Naive B cell (primary cell): ENCODE measurements around the gene CHCHD1. TPM values are rescaled to one million over a fixed set of nuclear protein-coding genes. Genes with fewer than 3 reads are reported as not detected.
"Not testable (repeated sequence)": the region's sequence is repeated elsewhere in the genome, so short reads cannot be mapped to it uniquely, and the experiment has no call there.

ENCODE experiments used
- ATAC-seq, 2 donors: fragments of 150-1000 bp; cut with Tn5 transposase; 2 replicates each; pipeline ENCODE4 v1.10.0; 2021; ENCODE audit warnings: low read depth in 2 of 2, mild to moderate bottlenecking in 2 of 2, moderate library complexity in 2 of 2
- DNase-seq: peaks from one replicate; pipeline ENCODE4 v3.0.0; 2022
- H3K27ac Mint-ChIP-seq, 6 donors: one replicate each; pipeline ENCODE4 v1.8.0; 2020 to 2022; ENCODE audit warnings: mild to moderate bottlenecking in 6 of 6, mixed read lengths in 6 of 6, moderate library complexity in 5 of 6, inconsistent platforms in 2 of 6
- H3K27me3 Mint-ChIP-seq, 3 donors: one replicate each; pipeline ENCODE4 v1.8.0; 2021 to 2022; ENCODE audit warnings: mixed read lengths in 3 of 3, mild to moderate bottlenecking in 1 of 3
- H3K36me3 Mint-ChIP-seq, 2 donors: one replicate each; pipeline ENCODE4 v1.8.0; 2020 to 2022; ENCODE audit warnings: mixed read lengths in 2 of 2, inconsistent platforms in 1 of 2, mild to moderate bottlenecking in 1 of 2
- H3K4me1 Mint-ChIP-seq, 3 donors: one replicate each; pipeline ENCODE4 v1.8.0; 2020 to 2022; ENCODE audit warnings: mixed read lengths in 3 of 3, inconsistent platforms in 1 of 3, mild to moderate bottlenecking in 1 of 3, moderate library complexity in 1 of 3
- H3K4me3 Mint-ChIP-seq, 8 donors: one replicate each; pipeline ENCODE4 v1.8.0; 2020 to 2022; ENCODE audit warnings: mild to moderate bottlenecking in 8 of 8, mixed read lengths in 8 of 8, moderate library complexity in 8 of 8, inconsistent platforms in 2 of 8
- H3K9me3 Mint-ChIP-seq, 7 donors: one replicate each; pipeline ENCODE4 v1.8.0; 2020 to 2022; ENCODE audit warnings: mixed read lengths in 7 of 7, mild to moderate bottlenecking in 5 of 7, inconsistent platforms in 2 of 7, moderate library complexity in 1 of 7
- polyA plus RNA-seq, 6 donors: library from polyadenylated mRNA; unstranded; fragments of 300-500 nt; fragmentation: Illumina TruSeq; gene quantifications; one replicate each; pipeline ENCODE4 v1.2.3, GENCODE V29; 2021; ENCODE audit warnings: low read depth in 6 of 6

The CHCHD1 gene
- polyA plus RNA-seq, 6 donors from 2014 or later: 17.6 to 54.5 (median 39.6) TPM

- Mint-ChIP-seq H3K27ac (peak overlapping the region; percentile 14 to 96 (median 92)), H3K4me3 (peak overlapping the region; percentile 90 to 99 (median 94)), H3K27me3 (no peaks in the 10 kb centered on the region), H3K9me3 (no peaks in the 10 kb centered on the region), H3K4me1 (peaks cover 38 to 62% (median 52%) of the 10 kb centered on the region in 3 donors), H3K36me3 (peaks cover 0 to 5% of the 10 kb centered on the region in 2 donors)
- DNase-seq (no peak), ATAC-seq (no peak)
These were observed 8.5 kb upstream of the CHCHD1 start for GRCh38 chr10:73773152-73773879.

GRCh38 chr10:73774637-73775036 is 7.2 kb upstream of the CHCHD1 start:
- ATAC-seq (no peak), DNase-seq (no peak)
- no peaks in the 10 kb centered on the region for H3K27me3 Mint-ChIP-seq
- H3K4me1 Mint-ChIP-seq: peaks cover 30 to 48% (median 43%) of the 10 kb centered on the region in 3 donors
- peak overlapping the region; percentile 20 to 99 (median 92) for H3K4me3 Mint-ChIP-seq
- peak overlapping the region in 3 of 6 donors; percentile 18 to 90 (median 30) for H3K27ac Mint-ChIP-seq
- no peaks in the 10 kb centered on the region for H3K9me3 Mint-ChIP-seq
- peaks cover 0 to 5% of the 10 kb centered on the region in 2 donors for H3K36me3 Mint-ChIP-seq

- Mint-ChIP-seq H3K9me3 (no peaks in the 10 kb centered on the region), H3K36me3 (peaks cover 0 to 5% of the 10 kb centered on the region in 2 donors), H3K4me1 (peaks cover 37 to 54% (median 51%) of the 10 kb centered on the region in 3 donors), H3K27me3 (no peaks in the 10 kb centered on the region), H3K4me3 (peak overlapping the region in 1 of 8 donors; percentile 21), H3K27ac (no peak overlapping the region)
- DNase-seq (no peak), ATAC-seq (no peak)
These were observed 2.8 kb upstream of the CHCHD1 start for GRCh38 chr10:73779018-73779417.

- ATAC-seq (no peak), DNase-seq (no peak)
- H3K9me3 Mint-ChIP-seq: no peaks in the 10 kb centered on the region
- H3K36me3 Mint-ChIP-seq: peaks cover 0 to 5% of the 10 kb centered on the region in 2 donors
- H3K4me1 Mint-ChIP-seq: peaks cover 32 to 48% (median 47%) of the 10 kb centered on the region in 3 donors
- no peaks in the 10 kb centered on the region for H3K27me3 Mint-ChIP-seq
- H3K4me3 Mint-ChIP-seq: peak overlapping the region in 6 of 8 donors; percentile 61 to 100 (median 80)
- peak overlapping the region in 3 of 6 donors; percentile 21 to 94 (median 28) for H3K27ac Mint-ChIP-seq
These were observed 2.2 kb upstream of the CHCHD1 start for GRCh38 chr10:73779539-73780197.

- peaks cover 0 to 3% of the 10 kb centered on the region in 2 donors for H3K36me3 Mint-ChIP-seq
- peak overlapping the region in 7 of 8 donors; percentile 2 to 100 (median 91) for H3K4me3 Mint-ChIP-seq
- peaks cover 32 to 47% (median 46%) of the 10 kb centered on the region in 3 donors for H3K4me1 Mint-ChIP-seq
- peak overlapping the region in 3 of 6 donors; percentile 21 to 94 (median 77) for H3K27ac Mint-ChIP-seq
- DNase-seq (no peak), ATAC-seq (no peak)
- no peaks in the 10 kb centered on the region for H3K9me3 Mint-ChIP-seq
- no peaks in the 10 kb centered on the region for H3K27me3 Mint-ChIP-seq
These were observed 1.5 kb upstream of the CHCHD1 start for GRCh38 chr10:73780301-73780700.

GRCh38 chr10:73780966-73781365 is 882 bp upstream of the CHCHD1 start:
- no peak for DNase-seq
- Mint-ChIP-seq H3K27ac (peak overlapping the region in 4 of 6 donors; percentile 42 to 94 (median 77)), H3K4me3 (peak overlapping the region; percentile 91 to 100 (median 99)), H3K9me3 (no peaks in the 10 kb centered on the region), H3K4me1 (peaks cover 31 to 43% (median 43%) of the 10 kb centered on the region in 3 donors), H3K36me3 (no peaks in the 10 kb centered on the region), H3K27me3 (no peaks in the 10 kb centered on the region)
- no peak for ATAC-seq

GRCh38 chr10:73781548-73781878 is 335 bp upstream of the CHCHD1 start:
- peak overlapping the region in 5 of 6 donors; percentile 94 to 99 (median 97) for H3K27ac Mint-ChIP-seq
- H3K36me3 Mint-ChIP-seq: no peaks in the 10 kb centered on the region
- no peak for DNase-seq
- ATAC-seq: no peak
- no peaks in the 10 kb centered on the region for H3K27me3 Mint-ChIP-seq
- H3K9me3 Mint-ChIP-seq: no peaks in the 10 kb centered on the region
- H3K4me1 Mint-ChIP-seq: peaks cover 37 to 48% (median 48%) of the 10 kb centered on the region in 3 donors
- H3K4me3 Mint-ChIP-seq: peak overlapping the region; percentile 91 to 100 (median 99)

GRCh38 chr10:73782749-73783085 is 869 bp downstream of the CHCHD1 start:
- no peaks in the 10 kb centered on the region for H3K9me3 Mint-ChIP-seq
- H3K4me1 Mint-ChIP-seq: peaks cover 38 to 53% (median 50%) of the 10 kb centered on the region in 3 donors
- ATAC-seq (no peak), DNase-seq (no peak)
- peak overlapping the region; percentile 91 to 100 (median 99) for H3K4me3 Mint-ChIP-seq
- H3K27ac Mint-ChIP-seq: peak overlapping the region in 5 of 6 donors; percentile 45 to 99 (median 94)
- no peaks in the 10 kb centered on the region for H3K27me3 Mint-ChIP-seq
- no peaks in the 10 kb centered on the region for H3K36me3 Mint-ChIP-seq

GRCh38 chr10:73785211-73785720 is 3.4 kb downstream of the CHCHD1 start, which contains the start of gene ZSWIM8:
ZSWIM8 (plus strand) TSS chr10:73785606; CDS start chr10:73785879, 273 bp downstream.
- no peaks in the 10 kb centered on the region for H3K27me3 Mint-ChIP-seq
- H3K9me3 Mint-ChIP-seq: no peaks in the 10 kb centered on the region
- peak within 1 kb of the TSS; percentile 96 to 99 (median 98) for H3K27ac Mint-ChIP-seq
- H3K4me1 Mint-ChIP-seq: peaks cover 40 to 49% (median 44%) of the 10 kb centered on the region in 3 donors
- H3K36me3 Mint-ChIP-seq: peaks cover 0 to 9% of the 10 kb centered on the region in 2 donors
- peak; percentile 86 for DNase-seq
- H3K4me3 Mint-ChIP-seq: peak within 1 kb of the TSS; percentile 97 to 99 (median 99)
- ATAC-seq: peak; percentile 81 to 84

- peak; percentile 22 to 24 for ATAC-seq
- Mint-ChIP-seq H3K27me3 (no peaks in the 10 kb centered on the region), H3K27ac (peak overlapping the region; percentile 96 to 99 (median 98)), H3K9me3 (no peaks in the 10 kb centered on the region), H3K36me3 (peaks cover 0 to 14% of the 10 kb centered on the region in 2 donors), H3K4me3 (peak overlapping the region; percentile 97 to 99 (median 99)), H3K4me1 (peaks cover 33 to 42% (median 37%) of the 10 kb centered on the region in 3 donors)
- DNase-seq: no peak
These were observed 4.1 kb downstream of the CHCHD1 start for GRCh38 chr10:73785721-73786511.

- Mint-ChIP-seq H3K9me3 (no peaks in the 10 kb centered on the region), H3K27ac (peak overlapping the region; percentile 80 to 97 (median 94)), H3K27me3 (no peaks in the 10 kb centered on the region), H3K4me1 (peaks cover 33 to 38% (median 34%) of the 10 kb centered on the region in 3 donors), H3K4me3 (peak overlapping the region; percentile 82 to 99 (median 94)), H3K36me3 (peaks cover 0 to 20% of the 10 kb centered on the region in 2 donors)
- ATAC-seq: no peak
- DNase-seq: no peak
These were observed 4.7 kb downstream of the CHCHD1 start for GRCh38 chr10:73786512-73786885.

GRCh38 chr10:73787031-73787800 is 5.4 kb downstream of the CHCHD1 start:
- not testable (repeated sequence) for H3K9me3 Mint-ChIP-seq, ATAC-seq, DNase-seq, H3K27me3 Mint-ChIP-seq
- Mint-ChIP-seq H3K4me3 (peak overlapping the region in 7 of 8 donors; percentile 26 to 98 (median 64)), H3K27ac (peak overlapping the region in 2 of 6 donors; percentile 54 to 72), H3K4me1 (peaks cover 28 to 32% (median 29%) of the 10 kb centered on the region in 3 donors), H3K36me3 (peaks cover 0 to 21% of the 10 kb centered on the region in 2 donors)
